Muscle layer of duodenum (tissue), 2 donors: ENCODE results near the gene OR3A2.
"Not testable (repeated sequence)": the region's sequence is repeated elsewhere in the genome, so short reads cannot be mapped to it uniquely, and the experiment has no call there.

Experiments
- H3K27ac ChIP-seq: one replicate; pipeline ENCODE4 v1.7.0; 2013; ENCODE audit warnings: mild to moderate bottlenecking, low read length
- H3K27me3 ChIP-seq: one replicate; pipeline ENCODE4 v1.7.0; 2013; ENCODE audit warnings: low read depth, mild to moderate bottlenecking, control low read depth, low read length
- H3K36me3 ChIP-seq, 2 donors: one replicate each; pipeline ENCODE4 v1.7.0; 2013; ENCODE audit warnings: low read length in 2 of 2, control low read depth in 1 of 2, mild to moderate bottlenecking in 1 of 2; ENCODE audit not compliant: insufficient read depth in 2 of 2, control insufficient read depth in 1 of 2
- H3K4me1 ChIP-seq, 2 donors: one replicate each; pipeline ENCODE4 v1.7.0; 2013; ENCODE audit warnings: low read length in 2 of 2, mild to moderate bottlenecking in 2 of 2, control low read depth in 1 of 2, moderate library complexity in 1 of 2; ENCODE audit not compliant: insufficient read depth in 2 of 2, control insufficient read depth in 1 of 2
- H3K4me3 ChIP-seq, 2 donors: one replicate each; pipeline ENCODE4 v1.7.0; 2013; ENCODE audit warnings: low read length in 2 of 2, low read depth in 1 of 2, mild to moderate bottlenecking in 1 of 2
- H3K9me3 ChIP-seq, 2 donors: one replicate each; pipeline ENCODE4 v1.7.0; 2013; ENCODE audit warnings: low read length in 2 of 2, control low read depth in 1 of 2, mild to moderate bottlenecking in 1 of 2; ENCODE audit not compliant: control insufficient read depth in 1 of 2
- donor health status: healthy.

Gene OR3A2

DNA sequence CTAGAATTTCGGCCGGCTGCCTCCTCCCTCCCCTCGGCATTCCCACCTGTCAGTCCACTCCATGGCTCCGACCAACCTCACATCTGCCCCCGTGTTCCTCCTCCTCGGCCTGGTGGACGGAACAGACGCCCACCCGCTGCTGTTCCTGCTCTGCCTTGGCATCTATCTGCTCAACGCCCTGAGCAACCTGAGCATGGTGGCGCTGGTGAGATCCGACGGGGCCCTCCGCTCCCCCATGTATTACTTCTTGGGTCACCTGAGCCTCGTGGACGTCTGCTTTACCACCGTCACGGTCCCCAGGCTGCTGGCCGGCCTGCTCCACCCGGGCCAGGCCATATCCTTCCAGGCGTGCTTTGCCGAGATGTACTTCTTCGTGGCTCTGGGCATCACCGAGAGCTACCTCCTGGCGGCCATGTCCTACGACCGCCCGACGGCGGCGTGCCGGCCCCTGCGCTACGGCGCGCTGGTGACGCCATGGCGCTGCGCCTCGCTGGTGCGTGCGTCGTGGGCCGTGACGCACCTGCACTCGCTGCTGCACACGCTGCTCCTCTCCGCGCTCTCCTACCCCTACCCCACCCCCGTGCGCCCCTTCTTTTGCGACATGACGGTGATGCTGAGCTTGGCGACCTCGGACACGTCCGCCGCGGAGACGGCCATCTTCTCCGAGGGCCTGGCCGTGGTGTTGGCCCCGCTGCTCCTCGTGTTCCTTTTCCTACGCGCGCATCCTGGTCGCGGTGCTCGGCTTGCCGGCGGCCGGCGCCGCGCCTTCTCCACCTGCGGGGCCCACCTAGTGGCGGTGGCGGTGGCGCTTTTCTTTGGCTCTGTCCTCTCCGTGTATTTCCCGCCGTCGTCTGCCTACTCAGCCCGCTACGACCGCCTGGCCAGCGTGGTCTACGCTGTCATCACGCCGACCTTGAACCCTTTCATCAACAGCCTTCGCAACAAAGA is at the start of gene OR3A2:
TSS of gene OR3A2 (minus strand) at position 440 of the 948 bp plus-strand sequence.
- Histone ChIP-seq H3K4me1 (no peaks in the 10 kb centered on the region), H3K9me3 (no peaks in the 10 kb centered on the region), H3K27ac (no peak within 1 kb of the TSS), H3K36me3 (no peaks in the 10 kb centered on the region), H3K27me3 (no peaks in the 10 kb centered on the region), H3K4me3 (peak within 1 kb of the TSS in 1 of 2 donors; percentile 54)

DNA sequence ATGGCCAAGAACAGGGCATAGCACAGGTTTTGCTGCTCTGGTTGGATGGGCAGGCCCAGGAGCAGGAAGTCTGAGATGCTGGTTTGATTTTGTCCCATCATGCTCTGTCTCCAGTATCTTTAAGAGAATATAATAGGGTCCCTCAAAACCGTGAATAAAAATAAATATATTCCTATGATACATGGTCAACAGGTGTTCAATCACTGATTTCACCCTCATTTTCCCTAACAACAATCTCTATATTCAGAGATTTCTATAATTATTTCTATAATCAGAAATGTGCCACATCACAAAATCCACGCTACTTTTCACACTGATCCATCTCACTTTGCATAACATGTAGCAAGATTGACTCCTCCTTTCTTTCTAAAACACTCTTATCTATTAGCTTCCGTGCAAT is 47.6 kb upstream of the OR3A2 start, which contains the start of gene OR1E2:
TSS of gene OR1E2 (minus strand) at position 101 of the 400 bp plus-strand sequence. CDS start at position 101, 0 bp downstream.
- no peak within 1 kb of the TSS for H3K4me3 ChIP-seq
- H3K27me3 ChIP-seq: no peaks in the 10 kb centered on the region
- no peaks in the 10 kb centered on the region for H3K4me1 ChIP-seq
- H3K9me3 ChIP-seq: peaks cover 0 to 4% of the 10 kb centered on the region in 2 donors
- no peaks in the 10 kb centered on the region for H3K36me3 ChIP-seq
- H3K27ac ChIP-seq: no peak within 1 kb of the TSS

DNA sequence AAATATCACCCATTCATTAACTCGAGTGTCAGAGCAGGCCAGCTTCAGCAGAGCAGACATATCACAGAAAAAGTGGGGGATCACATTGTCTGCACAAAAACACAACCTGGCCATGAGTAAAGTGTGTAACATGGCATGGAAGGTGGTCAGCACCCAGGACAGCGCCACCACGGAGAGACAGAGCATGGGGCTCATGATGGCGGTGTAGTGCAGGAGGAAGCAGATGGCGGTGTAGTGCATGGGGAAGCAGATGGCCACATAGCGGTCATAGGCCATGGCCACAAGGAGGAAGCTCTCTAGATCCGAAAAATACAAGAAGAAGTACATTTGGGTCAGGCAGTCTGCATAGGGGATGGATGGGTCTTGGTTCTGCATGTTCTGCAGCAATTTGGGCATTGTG is 47.1 kb upstream of the OR3A2 start:
- H3K27ac ChIP-seq, H3K4me3 ChIP-seq, H3K4me1 ChIP-seq, H3K27me3 ChIP-seq, H3K9me3 ChIP-seq, H3K36me3 ChIP-seq: not testable (repeated sequence)

DNA sequence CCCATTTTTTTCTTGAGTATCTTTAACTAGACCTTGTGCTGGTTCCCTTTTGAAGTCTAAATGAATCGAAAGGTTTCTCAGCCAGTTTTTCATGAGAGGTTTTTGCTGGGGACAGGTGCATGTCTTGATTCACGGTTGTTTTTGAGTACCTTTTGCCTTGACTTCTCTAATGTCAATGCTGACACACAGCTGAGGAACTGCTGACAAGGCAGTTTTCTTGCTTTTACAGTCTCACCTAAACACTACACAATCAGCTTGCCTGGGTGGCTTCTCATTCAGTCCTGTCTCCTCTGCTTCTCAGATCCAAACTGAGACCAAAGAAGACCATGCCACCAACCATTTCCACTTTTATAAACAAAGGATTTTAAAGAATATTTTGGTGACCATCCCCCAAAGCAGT is 32.1 kb upstream of the OR3A2 start:
- no peak overlapping the region for H3K27ac ChIP-seq
- no peaks in the 10 kb centered on the region for H3K36me3 ChIP-seq
- H3K27me3 ChIP-seq: no peaks in the 10 kb centered on the region
- H3K4me1 ChIP-seq: no peaks in the 10 kb centered on the region
- peaks cover 0 to 3% of the 10 kb centered on the region in 2 donors for H3K9me3 ChIP-seq
- no peak overlapping the region for H3K4me3 ChIP-seq

DNA sequence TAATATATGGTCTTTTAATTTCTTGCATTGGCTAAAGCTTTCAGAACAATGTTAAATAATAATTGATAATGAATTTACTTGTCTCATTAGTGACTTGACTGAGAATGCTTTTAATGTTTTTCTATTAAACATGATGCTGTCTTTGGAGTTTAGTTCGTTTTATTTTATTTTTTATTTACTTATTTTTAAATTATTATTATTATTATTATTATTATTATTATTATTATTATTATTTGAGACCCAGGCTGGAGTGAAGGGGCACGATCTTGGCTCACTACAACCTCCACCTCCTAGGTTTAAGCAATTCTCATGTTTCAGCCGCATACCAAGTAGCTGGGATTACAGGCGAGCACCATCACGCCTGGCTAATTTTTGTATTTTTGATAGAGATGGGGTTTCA is 29.5 kb upstream of the OR3A2 start:
- Histone ChIP-seq H3K4me1 (no peaks in the 10 kb centered on the region), H3K9me3 (no peaks in the 10 kb centered on the region), H3K27ac (no peak overlapping the region), H3K36me3 (no peaks in the 10 kb centered on the region), H3K27me3 (no peaks in the 10 kb centered on the region), H3K4me3 (no peak overlapping the region)

DNA sequence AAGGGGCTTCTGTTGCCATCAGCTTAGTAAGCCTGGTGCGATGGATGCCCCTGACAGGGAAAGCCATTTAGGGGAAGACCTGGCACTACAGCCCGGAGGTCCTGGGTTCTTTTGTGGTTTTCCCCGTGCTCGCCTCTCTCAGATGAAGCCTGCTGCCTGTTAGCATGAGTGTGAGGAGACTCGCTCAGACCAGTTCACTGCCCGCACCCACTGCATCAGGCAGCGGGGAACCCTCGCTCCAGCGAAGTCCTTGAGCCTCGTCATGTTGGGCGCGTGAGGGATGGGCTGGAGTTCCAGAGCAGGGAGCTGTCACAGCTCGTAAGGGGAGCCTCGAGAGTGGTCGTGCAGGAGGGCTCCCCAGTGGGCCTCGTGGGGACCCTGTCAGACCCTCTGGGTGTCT is 26.1 kb upstream of the OR3A2 start:
- not testable (repeated sequence) for H3K4me3 ChIP-seq, H3K9me3 ChIP-seq, H3K4me1 ChIP-seq, H3K36me3 ChIP-seq, H3K27me3 ChIP-seq, H3K27ac ChIP-seq

DNA sequence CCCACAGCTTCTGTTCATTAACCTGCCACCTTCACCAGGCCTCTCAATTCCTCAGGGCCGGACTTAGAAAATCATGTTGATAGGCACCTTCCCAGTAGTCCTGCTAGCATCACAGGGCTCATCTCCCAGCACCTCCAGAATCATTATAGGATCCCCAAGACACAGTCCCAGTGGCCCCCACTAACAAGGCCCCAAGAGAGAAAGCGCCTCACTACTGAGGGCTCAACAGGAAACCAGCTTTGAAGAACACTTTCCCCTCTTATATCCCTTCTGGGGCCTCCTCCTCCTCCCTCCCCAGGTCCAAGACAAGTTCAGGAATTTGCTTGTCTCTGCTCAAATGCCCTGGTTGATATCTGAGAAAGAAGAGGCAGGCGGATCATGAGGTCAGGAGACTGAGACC is 25.0 kb upstream of the OR3A2 start, which contains the start of gene OR3A3:
TSS of gene OR3A3 (plus strand) at position 301 of the 400 bp plus-strand sequence.
- H3K36me3 ChIP-seq: no peaks in the 10 kb centered on the region
- no peaks in the 10 kb centered on the region for H3K27me3 ChIP-seq
- peaks cover 0 to 6% of the 10 kb centered on the region in 2 donors for H3K9me3 ChIP-seq
- H3K4me1 ChIP-seq: no peaks in the 10 kb centered on the region
- no peak within 1 kb of the TSS for H3K27ac ChIP-seq
- no peak within 1 kb of the TSS for H3K4me3 ChIP-seq

- H3K4me1 ChIP-seq, H3K27me3 ChIP-seq, H3K27ac ChIP-seq, H3K36me3 ChIP-seq, H3K4me3 ChIP-seq: not testable (repeated sequence)
- peaks cover 0 to 12% of the 10 kb centered on the region in 2 donors for H3K9me3 ChIP-seq
Observed at GRCh38 chr17:3403856-3404255, 17.7 kb upstream of the OR3A2 start.

DNA sequence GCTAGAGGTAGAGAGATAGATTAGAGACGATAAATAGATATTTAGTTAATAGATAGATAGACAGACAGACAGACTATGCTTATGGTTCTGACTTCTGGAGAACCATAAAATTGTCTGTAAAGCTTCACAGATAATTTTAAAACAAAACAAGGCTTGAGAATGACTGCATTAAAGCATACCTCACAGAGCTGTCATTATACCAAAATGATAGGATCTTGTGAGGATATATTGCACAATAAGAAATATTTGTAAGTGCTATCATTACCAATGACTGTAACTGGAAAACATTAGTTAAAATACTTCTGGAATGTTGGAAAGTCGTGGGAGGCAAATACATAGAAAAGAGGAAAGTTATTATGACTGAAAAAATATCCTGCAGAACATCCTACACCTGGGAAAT is 15.7 kb upstream of the OR3A2 start:
- H3K36me3 ChIP-seq: no peaks in the 10 kb centered on the region
- no peak overlapping the region for H3K4me3 ChIP-seq
- no peaks in the 10 kb centered on the region for H3K4me1 ChIP-seq
- no peaks in the 10 kb centered on the region for H3K27me3 ChIP-seq
- H3K9me3 ChIP-seq: peaks cover 0 to 9% of the 10 kb centered on the region in 2 donors
- H3K27ac ChIP-seq: no peak overlapping the region

- Histone ChIP-seq H3K4me3 (no peak overlapping the region), H3K4me1 (no peaks in the 10 kb centered on the region), H3K36me3 (no peaks in the 10 kb centered on the region), H3K27me3 (no peaks in the 10 kb centered on the region), H3K9me3 (peaks cover 0 to 3% of the 10 kb centered on the region in 2 donors), H3K27ac (no peak overlapping the region)
Observed at GRCh38 chr17:3400055-3400454, 13.9 kb upstream of the OR3A2 start.

GRCh38 chr17:3398310-3398709 is 12.2 kb upstream of the OR3A2 start, which contains the start of gene OR1E1:
Gene OR1E1 (minus strand): TSS chr17:3398410. CDS start chr17:3398410, 0 bp downstream.
- no peaks in the 10 kb centered on the region for H3K27me3 ChIP-seq
- no peaks in the 10 kb centered on the region for H3K36me3 ChIP-seq
- H3K27ac ChIP-seq: no peak within 1 kb of the TSS
- H3K4me1 ChIP-seq: no peaks in the 10 kb centered on the region
- no peaks in the 10 kb centered on the region for H3K9me3 ChIP-seq
- H3K4me3 ChIP-seq: no peak within 1 kb of the TSS
